Adrenal gland (tissue), 5 donors: ENCODE measurements around the gene TGFB2.

Experiments
- CTCF ChIP-seq, 6 experiments: fragments of 450-650 bp in 4 of 6; fragments of 200-600 bp in 2 of 6; sonication (generic) in 1 of 6; IDR thresholded peaks; 1 replicate in 5 of 6; 2 replicates in 1 of 6; pipeline versions ENCODE4 v1.5.1 to v1.8.0; 2016 to 2021; ENCODE audit warnings: antibody characterized with exemption in 6 of 6, mild to moderate bottlenecking in 2 of 6, moderate library complexity in 1 of 6
- POLR2A ChIP-seq, 2 donors: fragments of 450-650 bp; IDR thresholded peaks; one replicate each; pipeline ENCODE4 v1.6.1; 2017; ENCODE audit warnings: antibody characterized with exemption in 2 of 2, mild to moderate bottlenecking in 2 of 2, moderate library complexity in 1 of 2
- donor health status: DM: no; HTN: no; CAD: no.

DNA sequence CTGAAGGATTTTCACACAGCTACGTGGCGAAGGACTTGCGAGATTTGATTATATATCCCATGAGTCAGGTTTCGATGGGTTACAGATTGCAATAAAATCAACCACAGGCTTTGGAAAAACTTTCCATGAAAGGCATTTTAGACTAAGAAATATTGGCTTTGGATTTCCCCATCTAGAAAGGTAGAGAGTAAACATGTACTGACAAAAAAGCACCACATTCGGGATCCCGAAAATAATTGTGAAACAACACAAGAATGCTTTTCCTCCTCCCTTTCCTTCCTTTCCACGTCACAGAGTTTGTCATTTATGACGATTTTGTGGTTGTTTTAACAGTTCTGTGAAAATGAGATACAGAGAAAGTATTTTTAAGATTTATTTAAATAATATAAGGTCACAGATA, 38.5 kb downstream of the TGFB2 start:
- TF ChIP-seq CTCF (IDR thresholded peaks at IDR 0.05), result no peak
- TF ChIP-seq POLR2A (IDR thresholded peaks at IDR 0.05), result no peak
